Epithelial cell of proximal tubule (primary cell): ENCODE data around the gene MAP3K13. TPM values are rescaled to one million over a fixed set of nuclear protein-coding genes. Genes with fewer than 3 reads are reported as not detected.

Experiments
- DNase-seq: peaks from one replicate; pipeline ENCODE4 v3.0.0-alpha.2; 2011; ENCODE audit warnings: low read depth
- H3K4me3 ChIP-seq: 2 replicates; pipeline ENCODE4 v1.5.1; 2011; ENCODE audit warnings: low read depth, mild to moderate bottlenecking, low read length
- total RNA-seq: library from RNA; depleted of rRNA; stranded (reverse); fragments of >200 nt; gene quantifications from 2 replicates; pipeline ENCODE4 v1.2.3, GENCODE V29; 2015
- TF ChIP-seq, protein P1 (sequence below): conservative IDR thresholded peaks from 2 replicates; pipeline ENCODE4 v1.5.1; 2012; ENCODE audit warnings: low read depth, mild to moderate bottlenecking, low read length

The MAP3K13 gene
- total RNA-seq, 1 donor from 2014 or later, result 14.5 TPM

DNA sequence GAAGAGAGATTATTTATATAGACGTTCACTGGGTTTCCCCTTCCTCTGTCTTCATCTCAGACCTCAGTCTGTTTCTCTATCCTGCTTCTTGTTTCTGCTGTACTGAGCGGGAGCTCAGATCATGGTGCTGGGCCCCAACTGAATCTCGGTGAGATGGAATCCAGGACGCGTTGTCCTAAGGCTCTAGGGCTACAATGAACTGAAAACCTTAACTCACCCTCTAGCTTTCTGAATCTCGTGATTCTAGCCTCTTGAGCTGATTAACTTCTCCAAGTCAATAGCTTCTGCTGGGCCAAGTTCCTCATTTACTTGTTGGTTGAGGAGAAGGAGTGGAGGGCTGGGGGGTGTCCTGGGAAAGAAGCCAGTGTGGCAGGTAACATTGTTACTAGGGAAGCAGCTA lies 32.7 kb upstream of the MAP3K13 start:
- TF ChIP-seq, protein P1, sequence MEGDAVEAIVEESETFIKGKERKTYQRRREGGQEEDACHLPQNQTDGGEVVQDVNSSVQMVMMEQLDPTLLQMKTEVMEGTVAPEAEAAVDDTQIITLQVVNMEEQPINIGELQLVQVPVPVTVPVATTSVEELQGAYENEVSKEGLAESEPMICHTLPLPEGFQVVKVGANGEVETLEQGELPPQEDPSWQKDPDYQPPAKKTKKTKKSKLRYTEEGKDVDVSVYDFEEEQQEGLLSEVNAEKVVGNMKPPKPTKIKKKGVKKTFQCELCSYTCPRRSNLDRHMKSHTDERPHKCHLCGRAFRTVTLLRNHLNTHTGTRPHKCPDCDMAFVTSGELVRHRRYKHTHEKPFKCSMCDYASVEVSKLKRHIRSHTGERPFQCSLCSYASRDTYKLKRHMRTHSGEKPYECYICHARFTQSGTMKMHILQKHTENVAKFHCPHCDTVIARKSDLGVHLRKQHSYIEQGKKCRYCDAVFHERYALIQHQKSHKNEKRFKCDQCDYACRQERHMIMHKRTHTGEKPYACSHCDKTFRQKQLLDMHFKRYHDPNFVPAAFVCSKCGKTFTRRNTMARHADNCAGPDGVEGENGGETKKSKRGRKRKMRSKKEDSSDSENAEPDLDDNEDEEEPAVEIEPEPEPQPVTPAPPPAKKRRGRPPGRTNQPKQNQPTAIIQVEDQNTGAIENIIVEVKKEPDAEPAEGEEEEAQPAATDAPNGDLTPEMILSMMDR, result no peak
- H3K4me3 ChIP-seq, result peak overlapping the region; percentile 37
- no peak for DNase-seq

DNA sequence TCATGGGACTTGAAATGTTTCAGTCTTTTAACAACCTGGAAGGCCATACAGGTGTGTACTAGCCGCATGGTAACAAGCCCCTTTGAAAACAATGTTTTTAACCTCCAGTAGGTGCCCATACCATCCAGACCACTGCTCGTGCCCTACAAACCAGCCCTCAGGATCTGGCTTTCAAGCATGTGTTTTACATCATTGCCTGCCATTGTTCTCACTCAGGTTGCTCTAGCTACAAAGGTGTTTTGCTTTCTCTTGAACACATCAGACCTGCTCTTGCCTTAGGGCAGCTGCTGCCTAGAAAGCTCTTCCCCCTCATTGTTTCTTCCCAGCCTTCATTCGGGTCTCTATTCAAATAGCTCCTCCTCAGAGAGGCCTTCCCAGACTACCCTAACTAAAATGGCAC lies 32.3 kb upstream of the MAP3K13 start:
- DNase-seq, result no peak

DNA sequence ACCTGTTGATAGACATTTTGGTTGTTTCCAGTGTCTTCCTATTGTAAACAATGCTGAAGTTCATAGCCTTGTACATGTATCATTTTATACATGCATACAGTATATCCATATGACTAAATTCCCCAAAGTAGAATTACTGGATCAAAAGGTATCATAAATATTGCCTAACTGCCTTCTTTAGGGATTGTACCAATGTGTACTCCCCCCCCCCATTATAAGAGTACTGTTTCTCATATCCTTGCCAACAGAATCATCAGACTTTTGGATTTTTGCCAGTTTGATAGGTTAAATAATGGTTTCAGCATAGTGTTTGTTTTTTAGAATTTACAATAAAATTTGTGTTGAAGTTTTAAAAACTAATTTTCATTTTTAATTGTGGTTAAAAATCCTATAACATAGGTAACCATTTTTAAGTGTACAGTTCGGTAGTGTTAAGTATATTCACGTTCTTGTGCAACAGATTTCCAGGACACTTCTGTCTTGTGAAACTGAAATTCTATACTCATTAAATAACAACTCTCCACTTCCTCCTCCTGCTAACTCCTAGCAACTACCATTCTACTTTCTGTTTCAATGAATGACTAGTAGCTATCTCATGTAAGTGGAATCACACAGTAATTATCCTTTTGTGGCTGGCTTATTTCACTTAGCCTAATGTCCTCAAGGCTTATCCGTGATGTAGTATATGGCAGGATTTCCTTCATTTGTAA lies 30.8 kb upstream of the MAP3K13 start:
- TF ChIP-seq, protein P1, result no peak
- peak; percentile 90 for DNase-seq
- no peak overlapping the region for H3K4me3 ChIP-seq

More for the DNA sequence above, 32.3 kb upstream of the MAP3K13 start:
- H3K4me3 ChIP-seq, result peak overlapping the region; percentile 37
- TF ChIP-seq, protein P1, result no peak

DNA sequence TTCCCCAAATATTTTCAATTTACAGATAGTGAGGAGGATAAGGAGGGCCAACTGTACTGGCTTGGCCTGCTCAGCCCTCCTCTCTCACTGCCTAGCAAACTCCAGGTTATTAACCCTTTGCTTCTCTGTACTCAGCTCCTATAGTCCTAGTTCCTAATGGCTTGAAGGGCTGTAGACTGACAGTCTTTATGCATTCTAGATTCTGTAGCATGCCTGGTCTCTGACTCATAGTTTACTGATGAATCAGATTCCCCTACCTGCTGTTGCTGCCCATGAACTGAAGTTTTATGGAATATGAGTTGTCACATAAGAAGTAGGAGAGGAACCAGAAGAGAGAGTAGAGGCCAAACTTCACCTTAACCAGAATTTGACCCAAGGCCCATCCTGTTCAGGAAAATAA lies 27.1 kb upstream of the MAP3K13 start:
- no peak overlapping the region for H3K4me3 ChIP-seq
- DNase-seq, result peak; percentile 64
- TF ChIP-seq, protein P1, result no peak

DNA sequence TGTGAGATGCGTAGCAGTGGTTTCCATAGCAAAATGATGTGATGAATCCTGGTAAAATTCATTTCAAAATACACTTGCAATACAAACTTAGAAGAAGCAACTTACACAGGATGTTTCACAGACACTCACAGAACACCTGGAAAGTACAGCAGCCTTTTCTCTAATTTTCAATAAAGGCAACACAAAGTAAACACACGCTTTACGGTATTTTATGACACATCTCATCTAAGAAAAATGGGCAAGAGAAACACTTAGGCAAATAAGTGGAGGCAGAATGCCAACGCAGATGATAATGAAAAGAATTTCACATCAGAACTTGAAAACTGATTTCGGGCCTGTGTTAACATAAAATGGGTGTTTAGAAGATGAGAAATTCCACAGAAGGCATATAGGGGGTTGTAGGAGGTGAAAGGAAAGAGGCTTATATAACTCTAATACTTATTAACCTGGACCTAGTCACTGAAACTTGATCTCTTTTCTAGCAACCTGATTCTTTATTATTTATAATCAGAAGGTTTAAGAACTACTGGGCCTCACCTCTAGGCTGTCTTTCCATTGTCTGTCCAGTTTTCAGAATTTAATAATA lies 25.6 kb upstream of the MAP3K13 start:
- TF ChIP-seq, protein P1, result peak; percentile 28
- no peak overlapping the region for H3K4me3 ChIP-seq

DNA sequence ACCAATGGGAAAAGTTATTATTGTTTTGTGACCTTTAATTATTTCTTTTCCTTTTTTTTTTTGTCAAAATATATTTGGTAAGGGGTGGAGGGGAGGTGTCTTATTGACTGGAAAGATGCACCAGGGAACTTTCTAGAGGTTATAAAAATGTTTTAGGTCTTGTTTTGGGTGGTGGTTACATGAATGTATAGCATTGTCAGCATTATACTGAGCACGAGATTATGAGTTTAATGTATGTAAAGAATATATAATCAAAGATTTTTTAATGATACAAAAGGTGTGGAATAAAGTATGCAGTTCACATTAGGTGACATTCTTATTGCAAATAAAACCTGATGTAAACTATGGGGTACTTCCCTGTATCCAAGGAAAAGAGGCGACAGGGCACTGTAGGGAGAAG lies 23.0 kb upstream of the MAP3K13 start:
- no peak for DNase-seq
- no peak overlapping the region for H3K4me3 ChIP-seq
- TF ChIP-seq, protein P1, result no peak

More for the DNA sequence above, 25.6 kb upstream of the MAP3K13 start:
- DNase-seq, result peak; percentile 27

DNA sequence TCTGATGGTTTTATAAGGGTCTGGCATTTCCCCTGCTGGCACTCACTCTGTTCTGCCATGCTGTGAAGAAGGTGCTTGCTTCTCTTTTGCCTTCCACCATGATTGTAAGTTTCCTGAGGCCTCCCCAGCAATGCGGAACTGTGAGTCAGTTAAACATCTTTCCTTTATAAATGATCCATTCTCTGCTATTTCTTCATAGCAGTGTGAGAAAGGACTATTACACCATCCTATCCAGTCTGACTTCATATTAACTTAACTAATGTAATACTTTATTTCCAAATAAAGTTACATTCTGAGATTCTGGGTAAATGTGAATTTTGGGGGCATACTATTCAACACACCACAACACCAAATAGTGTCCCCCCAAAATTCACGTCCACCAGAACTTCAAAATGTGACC lies 22.2 kb upstream of the MAP3K13 start:
- DNase-seq, result no peak
- H3K4me3 ChIP-seq, result no peak overlapping the region

More for the DNA sequence above, 22.2 kb upstream of the MAP3K13 start:
- TF ChIP-seq, protein P1, result no peak
